Heart right ventricle (tissue), 16 donors: ENCODE measurements around the gene SLC39A11. TPM values are rescaled to one million over a fixed set of nuclear protein-coding genes. Genes with fewer than 3 reads are reported as not detected.

Experiments used
- ATAC-seq, 8 donors: fragments of 200-7000 bp; cut with Tn5 transposase; one replicate each; pipeline ENCODE4 v1.9.1; 2020; ENCODE audit warnings: mild to moderate bottlenecking in 8 of 8, moderate library complexity in 8 of 8, moderate number of reproducible peaks in 1 of 8
- DNase-seq, 2 donors: peaks; one replicate each; pipeline ENCODE4 v3.0.0-alpha.2; 2020
- H3K27ac ChIP-seq, 10 donors: fragments of 200-600 bp; sonication (generic) in 2 of 10; one replicate each; pipeline versions ENCODE4 v1.5.0 to v1.8.0; 2020 to 2022; ENCODE audit warnings: mild to moderate bottlenecking in 3 of 10
- H3K27me3 ChIP-seq, 7 donors: fragments of 200-600 bp; one replicate each; pipeline ENCODE4 v1.8.0; 2021 to 2022; ENCODE audit warnings: mild to moderate bottlenecking in 2 of 7
- H3K36me3 ChIP-seq, 9 donors: fragments of 200-600 bp; sonication (generic) in 1 of 9; one replicate each; pipeline versions ENCODE4 v1.5.0 to v1.8.0; 2020 to 2022; ENCODE audit warnings: mild to moderate bottlenecking in 2 of 9
- H3K4me1 ChIP-seq, 9 donors: fragments of 200-600 bp; sonication (generic) in 1 of 9; one replicate each; pipeline versions ENCODE4 v1.5.0 to v1.8.0; 2020 to 2022; ENCODE audit warnings: mild to moderate bottlenecking in 4 of 9
- H3K4me3 ChIP-seq, 10 donors: fragments of 200-600 bp; sonication (generic) in 2 of 10; one replicate each; pipeline versions ENCODE4 v1.5.0 to v1.8.0; 2020 to 2022; ENCODE audit warnings: mild to moderate bottlenecking in 7 of 10, moderate library complexity in 2 of 10
- H3K9me3 ChIP-seq, 11 donors: fragments of 200-600 bp in 10 of 11; sonication (generic) in 2 of 11; one replicate each; pipeline versions ENCODE4 v1.5.0 to v1.8.0; 2013 to 2022; ENCODE audit warnings: mild to moderate bottlenecking in 2 of 11, control low read depth in 1 of 11, moderate library complexity in 1 of 11
- WGBS, 2 donors: extraction: QIAGEN DNeasy Blood & Tissue Kit; methylation state at CpG; one replicate each; pipeline ENCODE4 v1.1.7; 2013; ENCODE audit warnings: inconsistent platforms in 1 of 2; 5-methylcytosine and 5-hydroxymethylcytosine counted together
- intact Hi-C, 10 donors: fragments of 100-400 bp; cut with DNase I; formaldehyde crosslinking; loops; one replicate each; pipeline versions ENCODE4 v1.11.1 to v1.14.2; 2022
- polyA plus RNA-seq, 2 donors: library from polyadenylated mRNA; stranded (reverse); fragments of 200-250 nt; gene quantifications; one replicate each; pipeline ENCODE4 v1.2.3, GENCODE V29; 2013
- total RNA-seq, 10 donors: library from RNA; stranded (reverse); fragmentation: NEBNext Ultra II Directional in 3 of 10; extraction: Animal tissue kit (Norgen Biotek cat#: 25700) in 3 of 10; gene quantifications; one replicate each; pipeline versions ENCODE4 v1.2.1 to v1.2.4, GENCODE V29; 2021 to 2023
- TF ChIP-seq, protein P1 (sequence below), 9 donors: fragments of 200-600 bp; sonication (generic) in 2 of 9; IDR thresholded peaks; one replicate each; pipeline versions ENCODE4 v1.5.0 to v1.8.0; 2021 to 2022; ENCODE audit warnings: antibody characterized with exemption in 9 of 9, mild to moderate bottlenecking in 5 of 9, moderate library complexity in 1 of 9
- donor health status: Arrhythmogenic right ventricular cardiomyopathy.
- donor health status: ischemic (EF 13 %, LVEDD 7.1; RV severe dilation, severe dysfunction).
- donor health status: healthy with polysubstance abuse.
- donor health status: DM: no; HTN: yes; CAD: no.
- donor health status: DM: no; HTN: no; CAD: no.
- donor health status: ischemic (EF 25% LVEDD 6.9; RV normal size, moderate dysfunction).
- donor health status: ischemic (EF 25% LVEDD 5.7; RV mildly dilated, moderate dysfunction).
- donor health status: healthy.
- donor health status: DM: yes; HTN: yes; CAD: no.
- donor health status: Ischemic cardiomyopathy.
- donor health status: ischemic (EF 35%, LVEDD 5.7; RV mildly dilated, moderate dysfunction).
- donor health status: nonischemic (EF 11% LVEDD 7.7; RV severe dilation, severe dysfunction).
- donor health status: DM: yes; HTN: yes; CAD: no.
- donor health status: PGD.
- donor health status: ischemic (EF 29% LVEDD 5.4; RV normal size, mild dysfunction).
- donor health status: nonischemic (EF 23%, LVEDD 6.1; RV moderate dilation, normal function).

The SLC39A11 gene
- total and polyA plus RNA-seq, 12 donors = 2.4 to 11.3 (median 6.4) TPM

DNA sequence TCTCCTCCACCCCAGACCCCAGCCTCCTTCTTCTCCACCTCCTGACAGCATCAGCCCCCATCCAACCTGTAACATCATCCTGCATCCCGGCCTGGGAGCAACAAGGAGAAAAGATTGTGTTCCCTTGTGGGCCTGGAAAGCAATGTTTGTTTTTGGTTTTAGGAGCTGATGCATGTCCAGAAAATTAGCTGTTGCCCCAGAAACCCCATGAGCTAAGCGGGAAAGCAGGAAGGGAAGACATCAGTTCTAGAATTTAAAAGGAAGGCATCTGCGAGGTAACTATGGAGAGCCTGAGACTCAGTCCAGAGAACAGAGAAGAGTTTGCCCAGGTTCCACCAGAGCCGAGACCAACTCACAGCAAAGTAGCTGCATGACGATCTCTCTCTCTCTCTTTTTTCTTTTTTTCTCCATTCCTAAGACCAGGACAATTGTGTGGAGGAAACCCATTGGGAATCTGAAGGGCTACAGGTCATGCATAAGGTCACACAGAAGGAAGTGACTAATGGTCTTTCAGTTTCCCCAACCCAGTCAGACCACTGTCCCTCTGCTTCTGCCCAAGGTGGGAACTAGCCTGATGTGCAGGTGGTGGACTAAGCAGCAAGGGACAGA is 124.4 kb downstream of the SLC39A11 start:
- DNase-seq (no peak), ATAC-seq (no peak)
- Histone ChIP-seq H3K4me3 (no peak overlapping the region), H3K36me3 (no peaks in the 10 kb centered on the region), H3K9me3 (no peaks in the 10 kb centered on the region), H3K27ac (no peak overlapping the region), H3K27me3 (no peaks in the 10 kb centered on the region), H3K4me1 (peaks cover 0 to 12% (median 0%) of the 10 kb centered on the region in 9 donors)
- TF ChIP-seq, protein P1, sequence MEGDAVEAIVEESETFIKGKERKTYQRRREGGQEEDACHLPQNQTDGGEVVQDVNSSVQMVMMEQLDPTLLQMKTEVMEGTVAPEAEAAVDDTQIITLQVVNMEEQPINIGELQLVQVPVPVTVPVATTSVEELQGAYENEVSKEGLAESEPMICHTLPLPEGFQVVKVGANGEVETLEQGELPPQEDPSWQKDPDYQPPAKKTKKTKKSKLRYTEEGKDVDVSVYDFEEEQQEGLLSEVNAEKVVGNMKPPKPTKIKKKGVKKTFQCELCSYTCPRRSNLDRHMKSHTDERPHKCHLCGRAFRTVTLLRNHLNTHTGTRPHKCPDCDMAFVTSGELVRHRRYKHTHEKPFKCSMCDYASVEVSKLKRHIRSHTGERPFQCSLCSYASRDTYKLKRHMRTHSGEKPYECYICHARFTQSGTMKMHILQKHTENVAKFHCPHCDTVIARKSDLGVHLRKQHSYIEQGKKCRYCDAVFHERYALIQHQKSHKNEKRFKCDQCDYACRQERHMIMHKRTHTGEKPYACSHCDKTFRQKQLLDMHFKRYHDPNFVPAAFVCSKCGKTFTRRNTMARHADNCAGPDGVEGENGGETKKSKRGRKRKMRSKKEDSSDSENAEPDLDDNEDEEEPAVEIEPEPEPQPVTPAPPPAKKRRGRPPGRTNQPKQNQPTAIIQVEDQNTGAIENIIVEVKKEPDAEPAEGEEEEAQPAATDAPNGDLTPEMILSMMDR (IDR thresholded peaks at IDR 0.05) = no peak
- WGBS, 2 donors = 67 to 71% methylated on average over 5 of the region's 5 CpGs
- intact Hi-C loops = no loop called here

DNA sequence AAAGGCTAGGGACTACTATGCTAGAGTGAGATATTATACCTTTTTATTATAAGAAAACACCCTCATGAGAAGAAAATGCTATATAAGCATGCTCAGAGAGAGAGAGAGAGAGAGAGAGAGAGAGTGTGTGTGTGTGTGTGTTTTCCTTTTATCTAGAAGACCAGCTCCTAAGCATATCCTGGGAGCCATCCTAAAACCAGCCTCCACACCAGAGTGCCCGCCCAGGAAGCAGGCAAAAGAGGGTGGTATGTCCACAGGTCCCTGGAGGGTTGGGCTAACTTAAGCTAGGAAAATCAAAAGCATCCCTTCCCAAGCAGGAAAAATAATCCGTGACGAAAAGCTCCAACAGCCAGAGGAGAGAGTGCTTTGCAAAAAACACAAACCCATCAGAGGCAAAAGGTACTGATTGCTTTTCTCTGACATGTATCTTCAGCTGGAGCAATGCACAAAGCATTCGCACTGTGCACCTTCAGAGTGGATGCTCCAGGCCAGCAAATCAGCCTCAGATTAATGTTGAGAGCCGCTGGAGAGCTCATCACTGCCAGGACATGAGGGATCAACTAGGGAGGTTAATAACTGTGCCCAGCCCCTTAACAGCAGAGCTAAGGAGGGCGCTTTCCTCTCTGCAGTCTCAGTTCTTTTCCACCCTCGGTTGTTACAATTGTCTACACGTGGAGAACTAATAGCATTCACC is 125.1 kb downstream of the SLC39A11 start:
- Histone ChIP-seq H3K4me1 (peaks cover 0 to 12% (median 0%) of the 10 kb centered on the region in 9 donors), H3K27me3 (no peaks in the 10 kb centered on the region), H3K27ac (no peak overlapping the region), H3K36me3 (no peaks in the 10 kb centered on the region), H3K4me3 (no peak overlapping the region), H3K9me3 (no peaks in the 10 kb centered on the region)
- intact Hi-C loops = no loop called here
- DNase-seq (no peak), ATAC-seq (no peak)
- 74% methylated on average over 8 of the region's 8 CpGs for WGBS, 2 donors
- TF ChIP-seq, protein P1 (IDR thresholded peaks at IDR 0.05) = no peak

DNA sequence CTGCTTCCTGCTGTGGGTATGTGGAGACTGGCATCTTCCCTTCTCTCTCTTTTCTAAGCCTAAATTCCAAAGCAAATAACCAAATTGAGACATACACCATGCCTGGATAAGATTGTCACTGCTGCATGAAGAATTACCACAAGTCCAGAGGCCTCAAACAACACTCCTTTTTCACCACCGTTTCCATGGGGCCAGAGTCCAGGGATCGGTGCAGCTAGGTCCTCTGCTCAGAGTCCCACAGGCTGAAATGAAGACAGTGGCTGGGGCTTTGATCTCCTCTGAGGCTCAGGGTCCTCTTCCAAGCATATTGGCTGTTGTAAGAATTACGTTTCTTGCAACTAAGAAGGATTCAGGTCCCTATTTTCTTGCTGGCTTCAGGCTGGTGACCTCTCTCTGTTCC is 130.4 kb downstream of the SLC39A11 start:
- no peaks in the 10 kb centered on the region for H3K27me3 ChIP-seq
- ATAC-seq = no peak
- no peaks in the 10 kb centered on the region for H3K4me1 ChIP-seq
- H3K36me3 ChIP-seq = no peaks in the 10 kb centered on the region
- intact Hi-C loops = no loop called here
- TF ChIP-seq, protein P1 (IDR thresholded peaks at IDR 0.05) = no peak
- no peak for DNase-seq
- H3K4me3 ChIP-seq = no peak overlapping the region
- H3K27ac ChIP-seq = no peak overlapping the region
- no peaks in the 10 kb centered on the region for H3K9me3 ChIP-seq
- WGBS, 2 donors = 84 to 89% methylated on average over 3 of the region's 3 CpGs

DNA sequence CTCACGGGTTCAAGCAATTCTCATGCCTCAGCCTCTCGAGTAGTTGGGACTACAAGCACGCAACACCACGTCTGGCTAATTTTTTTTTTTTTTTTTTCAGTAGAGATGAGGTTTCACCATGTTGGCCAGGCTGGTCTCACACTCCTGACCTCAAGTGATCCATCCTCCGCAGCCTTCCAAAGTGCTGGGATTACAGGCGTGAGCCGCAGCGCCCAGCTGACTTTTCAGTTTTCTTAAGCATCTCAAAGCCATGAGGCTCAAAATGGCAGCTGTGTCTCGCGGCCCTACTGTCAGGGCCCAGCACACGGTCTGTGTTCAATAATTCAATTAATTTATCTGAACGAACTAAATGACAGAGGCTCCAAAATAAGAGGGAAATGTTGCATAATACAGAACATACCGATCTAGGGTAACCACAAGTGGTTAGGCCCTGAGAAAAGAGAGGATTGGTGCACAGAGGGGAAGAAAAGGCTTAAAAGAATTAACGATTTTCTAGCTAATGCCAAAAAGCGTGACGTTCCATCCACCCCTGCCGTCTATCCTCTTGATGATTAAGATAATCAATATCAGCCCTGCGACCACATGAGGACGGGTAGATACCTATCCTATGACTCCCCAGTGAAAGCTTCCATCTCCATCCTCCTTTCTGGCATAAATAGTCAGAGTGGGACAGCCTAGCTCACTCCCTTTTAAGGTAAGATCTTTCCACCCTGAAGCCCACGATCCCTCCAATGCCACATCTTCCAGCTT is 136.9 kb downstream of the SLC39A11 start:
- TF ChIP-seq, protein P1 (IDR thresholded peaks at IDR 0.05) = no peak
- Histone ChIP-seq H3K27me3 (no peaks in the 10 kb centered on the region), H3K27ac (no peak overlapping the region), H3K4me3 (no peak overlapping the region), H3K9me3 (no peaks in the 10 kb centered on the region), H3K4me1 (no peaks in the 10 kb centered on the region), H3K36me3 (no peaks in the 10 kb centered on the region)
- no peak for ATAC-seq
- 94 to 96% methylated on average over 20 of the region's 20 CpGs for WGBS, 2 donors
- intact Hi-C loops = no loop called here
- no peak for DNase-seq
